Endodermal cell (in vitro differentiated cells): ENCODE data around the gene LOXL4. TPM values are rescaled to one million over a fixed set of nuclear protein-coding genes. Genes with fewer than 3 reads are reported as not detected.

Experiments
- DNase-seq: peaks from one replicate; pipeline ENCODE4 v3.0.0-alpha.2; 2017
- H3K27ac ChIP-seq: 2 replicates; pipeline ENCODE4 v1.5.1; 2013; ENCODE audit warnings: mild to moderate bottlenecking, low read depth, low read length, moderate library complexity
- H3K27me3 ChIP-seq: 2 replicates; pipeline ENCODE4 v1.6.1; 2013; ENCODE audit warnings: mild to moderate bottlenecking, low read length, moderate library complexity; ENCODE audit not compliant: insufficient read depth, control insufficient read depth, poor library complexity, severe bottlenecking
- H3K36me3 ChIP-seq: 2 replicates; pipeline ENCODE4 v1.7.0; 2013; ENCODE audit warnings: mild to moderate bottlenecking, low read length, moderate library complexity; ENCODE audit not compliant: control insufficient read depth, insufficient read depth
- H3K4me1 ChIP-seq: one replicate; pipeline ENCODE4 v1.7.0; 2013; ENCODE audit warnings: low read length; ENCODE audit not compliant: control insufficient read depth, insufficient read depth
- H3K4me3 ChIP-seq: 2 replicates; pipeline ENCODE4 v1.5.1; 2013; ENCODE audit warnings: mild to moderate bottlenecking, low read length, moderate library complexity
- H3K9ac ChIP-seq: 2 replicates; pipeline ENCODE4 v1.6.1; 2013; ENCODE audit warnings: mild to moderate bottlenecking, low read length, moderate library complexity; ENCODE audit not compliant: poor library complexity, severe bottlenecking; ENCODE audit errors: extremely low read depth
- H3K9me3 ChIP-seq: 2 replicates; pipeline ENCODE4 v1.6.1; 2013; ENCODE audit warnings: mild to moderate bottlenecking, low read length, moderate library complexity; ENCODE audit not compliant: control insufficient read depth
- H3K27ac Mint-ChIP-seq: 2 replicates; pipeline ENCODE4 v1.8.0; 2020; ENCODE audit warnings: mixed read lengths
- H3K27me3 Mint-ChIP-seq: 2 replicates; pipeline ENCODE4 v1.8.0; 2021; ENCODE audit warnings: mild to moderate bottlenecking, mixed read lengths; ENCODE audit not compliant: insufficient read depth
- H3K36me3 Mint-ChIP-seq: 2 replicates; pipeline ENCODE4 v1.8.0; 2020; ENCODE audit warnings: low read depth, mixed read lengths
- H3K4me1 Mint-ChIP-seq: 2 replicates; pipeline ENCODE4 v1.8.0; 2020; ENCODE audit warnings: mixed read lengths
- H3K4me3 Mint-ChIP-seq: 2 replicates; pipeline ENCODE4 v1.8.0; 2020; ENCODE audit warnings: mild to moderate bottlenecking, moderate library complexity, mixed read lengths
- H3K9me3 Mint-ChIP-seq: 2 replicates; pipeline ENCODE4 v1.8.0; 2020; ENCODE audit warnings: mild to moderate bottlenecking, mixed read lengths
- CTCF ChIP-seq: fragments of 200-600 bp; sonication (generic); conservative IDR thresholded peaks from 2 replicates; pipeline ENCODE4 v1.5.0; 2021; ENCODE audit warnings: antibody characterized with exemption, mild to moderate bottlenecking
- WGBS, 2 experiments: methylation state at CpG; one replicate each; pipeline versions ENCODE4 v1.1.5 to v1.1.7; 2013; ENCODE audit warnings: missing lambda C conversion rate in 2 of 2, mixed read lengths in 1 of 2; ENCODE audit not compliant: insufficient coverage in 1 of 2, insufficient read length in 1 of 2; 5-methylcytosine and 5-hydroxymethylcytosine counted together
- total RNA-seq, 2 donors: library from RNA; stranded (reverse); fragmentation: NEBNext Ultra II Directional in 1 of 2; extraction: Animal tissue kit (Norgen Biotek cat#: 25700) in 1 of 2; gene quantifications; 2 replicates in 1 of 2; 3 replicates in 1 of 2; pipeline ENCODE4 v1.2.1, GENCODE V29; 2021

LOXL4 gene
- total RNA-seq, 2 donors from 2014 or later = 0.57 to 0.77 TPM

GRCh38 chr10:98272656-98273055 is 4.7 kb upstream of the LOXL4 start:
- Histone ChIP-seq H3K27me3 (no peaks in the 10 kb centered on the region), H3K4me3 (no peak overlapping the region), H3K4me1 (peaks cover 5% of the 10 kb centered on the region), H3K36me3 (no peaks in the 10 kb centered on the region), H3K9me3 (no peaks in the 10 kb centered on the region), H3K9ac (no peak overlapping the region), H3K27ac (no peak overlapping the region)
- H3K27ac Mint-ChIP-seq = no peak overlapping the region
- peak; percentile 79 for DNase-seq
- TF ChIP-seq CTCF = no peak
- H3K4me3 Mint-ChIP-seq = no peak overlapping the region
- no peaks in the 10 kb centered on the region for H3K36me3 Mint-ChIP-seq
- peaks cover 34% of the 10 kb centered on the region for H3K27me3 Mint-ChIP-seq
- 86 to 95% methylated on average over 5 to 10 of the region's 10 CpGs for WGBS, 2 experiments
- H3K9me3 Mint-ChIP-seq = no peaks in the 10 kb centered on the region
- peaks cover 25% of the 10 kb centered on the region for H3K4me1 Mint-ChIP-seq

- Histone ChIP-seq H3K9ac (no peak overlapping the region), H3K27ac (no peak overlapping the region), H3K9me3 (no peaks in the 10 kb centered on the region), H3K36me3 (no peaks in the 10 kb centered on the region), H3K27me3 (no peaks in the 10 kb centered on the region), H3K4me1 (peaks cover 5% of the 10 kb centered on the region), H3K4me3 (no peak overlapping the region)
- no peak overlapping the region for H3K27ac Mint-ChIP-seq
- no peak for TF ChIP-seq CTCF
- no peaks in the 10 kb centered on the region for H3K36me3 Mint-ChIP-seq
- WGBS, 2 experiments = 89 to 100% methylated on average over 2 to 8 of the region's 8 CpGs
- H3K4me1 Mint-ChIP-seq = peaks cover 25% of the 10 kb centered on the region
- H3K9me3 Mint-ChIP-seq = no peaks in the 10 kb centered on the region
- H3K4me3 Mint-ChIP-seq = no peak overlapping the region
- peaks cover 36% of the 10 kb centered on the region for H3K27me3 Mint-ChIP-seq
- DNase-seq = peak; percentile 46
These were observed 4.3 kb upstream of the LOXL4 start for GRCh38 chr10:98272245-98272644.

GRCh38 chr10:98270786-98271185 is 2.8 kb upstream of the LOXL4 start:
- Mint-ChIP-seq H3K36me3 (no peaks in the 10 kb centered on the region), H3K9me3 (no peaks in the 10 kb centered on the region), H3K4me3 (no peak overlapping the region), H3K27ac (no peak overlapping the region), H3K4me1 (peaks cover 27% of the 10 kb centered on the region), H3K27me3 (peaks cover 35% of the 10 kb centered on the region)
- Histone ChIP-seq H3K27me3 (no peaks in the 10 kb centered on the region), H3K27ac (no peak overlapping the region), H3K4me3 (no peak overlapping the region), H3K4me1 (peaks cover 5% of the 10 kb centered on the region), H3K9me3 (no peaks in the 10 kb centered on the region), H3K36me3 (no peaks in the 10 kb centered on the region), H3K9ac (no peak overlapping the region)
- no peak for TF ChIP-seq CTCF
- WGBS, 2 experiments = 93 to 100% methylated on average over 2 of the region's 2 CpGs
- DNase-seq = no peak
